OCI-LY3 (cell line): ENCODE results near the gene TYMP.

ENCODE experiments used
- H2AFZ ChIP-seq: fragments of 200-600, 300-600 bp; shearing (Covaris generic); 2 replicates; pipeline ENCODE4 v1.6.0; 2014; ENCODE audit warnings: antibody characterized with exemption, low read depth, low read length
- H3K27ac ChIP-seq: fragments of 200-600, 300-600 bp; sonication (generic); 2 replicates; pipeline ENCODE4 v1.5.1; 2014; ENCODE audit warnings: mild to moderate bottlenecking, low read length, moderate library complexity, mixed read lengths
- H3K27me3 ChIP-seq: fragments of 200-600, 300-600 bp; sonication (generic); 2 replicates; pipeline ENCODE4 v1.6.1; 2014; ENCODE audit warnings: low read depth, low read length, mixed read lengths
- H3K36me3 ChIP-seq: fragments of 200-600, 300-600 bp; sonication (generic); replicated peaks from 2 replicates; pipeline ENCODE3; 2014; ENCODE audit warnings: low read depth, low read length, mixed read lengths
- H3K4me1 ChIP-seq: fragments of 300-600, 200-600 bp; sonication (generic); 2 replicates; pipeline ENCODE4 v1.6.1; 2014; ENCODE audit warnings: low read length, mixed read lengths
- H3K4me2 ChIP-seq: fragments of 200-600, 300-600 bp; sonication (generic); 2 replicates; pipeline ENCODE4 v1.6.1; 2014; ENCODE audit warnings: low read length, mixed read lengths
- H3K4me3 ChIP-seq: fragments of 300-600, 200-600 bp; sonication (generic); 2 replicates; pipeline ENCODE4 v1.5.1; 2014; ENCODE audit warnings: antibody characterized with exemption, mild to moderate bottlenecking, low read length, moderate library complexity
- H3K79me2 ChIP-seq: fragments of 300-600, 200-600 bp; shearing (Covaris generic); 2 replicates; pipeline ENCODE4 v1.6.1; 2014; ENCODE audit warnings: mild to moderate bottlenecking, low read length, mixed read lengths
- H3K9ac ChIP-seq: fragments of 300-600, 200-600 bp; shearing (Covaris generic); 2 replicates; pipeline ENCODE4 v1.6.0; 2014; ENCODE audit warnings: mild to moderate bottlenecking, low read length, moderate library complexity
- H3K9me3 ChIP-seq: fragments of 200-600, 300-600 bp; shearing (Covaris generic); 2 replicates; pipeline ENCODE4 v1.6.1; 2014; ENCODE audit warnings: low read length, mixed read lengths; ENCODE audit not compliant: insufficient read depth
- H4K20me1 ChIP-seq: fragments of 200-600, 300-600 bp; sonication (generic); 2 replicates; pipeline ENCODE4 v1.6.1; 2016; ENCODE audit warnings: low read length, mixed read lengths; ENCODE audit not compliant: insufficient read depth
- CTCF ChIP-seq: fragments of 200-600, 300-600 bp; sonication (generic); IDR thresholded peaks from 2 replicates; pipeline ENCODE4 v1.5.1; 2014; ENCODE audit warnings: antibody characterized with exemption, low read length, low read depth
- EZH2phosphoT487 ChIP-seq: fragments of 200-600 bp; shearing (Covaris generic); IDR thresholded peaks from 2 replicates; pipeline ENCODE4 v1.6.1; 2018; ENCODE audit warnings: antibody characterized with exemption, mixed run types, low read depth

The TYMP gene

GRCh38 chr22:50569896-50570535 is 40.2 kb upstream of the TYMP start:
- Histone ChIP-seq H3K4me2 (no peak overlapping the region), H4K20me1 (no peaks in the 10 kb centered on the region), H2AFZ (no peak overlapping the region), H3K36me3 (peaks cover 6% of the 10 kb centered on the region), H3K9ac (no peak overlapping the region), H3K79me2 (no peaks in the 10 kb centered on the region), H3K9me3 (no peaks in the 10 kb centered on the region), H3K27ac (no peak overlapping the region), H3K4me1 (no peaks in the 10 kb centered on the region), H3K27me3 (no peaks in the 10 kb centered on the region), H3K4me3 (no peak overlapping the region)
- TF ChIP-seq CTCF, result no peak
- TF ChIP-seq EZH2phosphoT487, result no peak

GRCh38 chr22:50569041-50569459 is 39.2 kb upstream of the TYMP start:
- H3K79me2 ChIP-seq, result no peaks in the 10 kb centered on the region
- peaks cover 6% of the 10 kb centered on the region for H3K36me3 ChIP-seq
- no peaks in the 10 kb centered on the region for H3K9me3 ChIP-seq
- no peak overlapping the region for H3K9ac ChIP-seq
- H2AFZ ChIP-seq, result no peak overlapping the region
- no peaks in the 10 kb centered on the region for H4K20me1 ChIP-seq
- H3K4me1 ChIP-seq, result no peaks in the 10 kb centered on the region
- H3K4me2 ChIP-seq, result no peak overlapping the region
- no peaks in the 10 kb centered on the region for H3K27me3 ChIP-seq
- H3K4me3 ChIP-seq, result no peak overlapping the region
- TF ChIP-seq EZH2phosphoT487, result no peak
- TF ChIP-seq CTCF, result no peak
- no peak overlapping the region for H3K27ac ChIP-seq

GRCh38 chr22:50568626-50569025 is 38.8 kb upstream of the TYMP start:
- no peak overlapping the region for H3K4me3 ChIP-seq

GRCh38 chr22:50567721-50568252 is 38.0 kb upstream of the TYMP start:
- Histone ChIP-seq H4K20me1 (no peaks in the 10 kb centered on the region), H3K27ac (no peak overlapping the region), H3K27me3 (no peaks in the 10 kb centered on the region), H3K4me1 (no peaks in the 10 kb centered on the region), H3K4me2 (no peak overlapping the region), H2AFZ (no peak overlapping the region), H3K36me3 (peaks cover 6% of the 10 kb centered on the region), H3K9me3 (no peaks in the 10 kb centered on the region), H3K79me2 (no peaks in the 10 kb centered on the region), H3K9ac (no peak overlapping the region), H3K4me3 (no peak overlapping the region)
- TF ChIP-seq EZH2phosphoT487 (no peak), CTCF (no peak)

More at GRCh38 chr22:50568626-50569025, 38.8 kb upstream of the TYMP start:
- no peaks in the 10 kb centered on the region for H3K27me3 ChIP-seq
- peaks cover 6% of the 10 kb centered on the region for H3K36me3 ChIP-seq
- TF ChIP-seq EZH2phosphoT487 (no peak), CTCF (no peak)
- no peak overlapping the region for H3K4me2 ChIP-seq
- no peak overlapping the region for H3K9ac ChIP-seq
- H3K79me2 ChIP-seq, result no peaks in the 10 kb centered on the region
- H3K4me1 ChIP-seq, result no peaks in the 10 kb centered on the region
- no peaks in the 10 kb centered on the region for H4K20me1 ChIP-seq
- no peaks in the 10 kb centered on the region for H3K9me3 ChIP-seq
- no peak overlapping the region for H2AFZ ChIP-seq
- H3K27ac ChIP-seq, result no peak overlapping the region
